Spleen (tissue), 7 donors: ENCODE measurements around the gene EGLN3.

Experiments
- CTCF ChIP-seq, 11 experiments: fragments of 200-600 bp in 7 of 11; fragments of 450-650 bp in 4 of 11; sonication (generic) in 4 of 11; IDR thresholded peaks in 8 of 11; conservative IDR thresholded peaks in 3 of 11; 1 replicate in 7 of 11; 2 replicates in 4 of 11; pipeline versions ENCODE4 v1.4.0 to v1.8.0; 2016 to 2021; ENCODE audit warnings: antibody characterized with exemption in 11 of 11, inconsistent platforms in 4 of 11, mild to moderate bottlenecking in 1 of 11
- POLR2AphosphoS5 ChIP-seq, 3 donors: sonication (generic); formaldehyde crosslinking; IDR thresholded peaks; one replicate each; pipeline ENCODE4 v1.5.1; 2017; ENCODE audit warnings: antibody characterized with exemption in 3 of 3
- donor health status: DM: no; HTN: no; CAD: no; lungs with moderate emphysema.
- donor health status: DM: no; HTN: no; CAD: no.
- donor health status: DM: no; HTN: no; CAD: no.

DNA sequence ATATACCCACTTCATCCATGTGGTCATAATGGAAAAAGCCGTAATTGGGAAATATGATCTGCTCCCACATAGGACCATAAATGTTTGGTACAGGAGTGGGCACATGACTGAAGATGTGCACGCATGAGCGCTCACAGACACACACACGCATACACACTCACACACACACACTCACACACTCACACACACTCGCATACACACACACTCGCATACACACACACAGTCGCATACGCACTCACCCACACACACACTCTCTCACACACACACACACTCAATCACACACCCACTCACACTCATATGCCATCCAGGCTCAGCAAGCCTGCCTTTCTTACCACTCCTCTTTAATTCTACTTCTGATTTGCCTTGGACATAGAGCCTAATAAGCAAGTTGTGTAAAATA, 45.6 kb upstream of the EGLN3 start:
- TF ChIP-seq CTCF (IDR thresholded peaks at IDR 0.05 in 8 of 11, conservative IDR thresholded peaks at IDR 0.05 in 3 of 11): no peak
- no peak for TF ChIP-seq POLR2AphosphoS5 (IDR thresholded peaks at IDR 0.05)
